ENCODE data around the gene SNCAIP.

Gene SNCAIP

GRCh38 chr5:122300374-122300773 is 11.7 kb upstream of the SNCAIP start:
- Mint-ChIP-seq H3K9me3 (peaks cover 0 to 3% of the 10 kb centered on the region in 2 donors), H3K36me3 (ENCODE audit: insufficient read depth) (no peaks in the 10 kb centered on the region), H3K27me3 (no peaks in the 10 kb centered on the region), H3K4me3 (no peak overlapping the region), H3K4me1 (ENCODE audit: low read depth in 2 of 2) (no peaks in the 10 kb centered on the region), H3K27ac (no peak overlapping the region)
- no peak for ATAC-seq (replicated peaks)
- DNase-seq = no peak

DNA sequence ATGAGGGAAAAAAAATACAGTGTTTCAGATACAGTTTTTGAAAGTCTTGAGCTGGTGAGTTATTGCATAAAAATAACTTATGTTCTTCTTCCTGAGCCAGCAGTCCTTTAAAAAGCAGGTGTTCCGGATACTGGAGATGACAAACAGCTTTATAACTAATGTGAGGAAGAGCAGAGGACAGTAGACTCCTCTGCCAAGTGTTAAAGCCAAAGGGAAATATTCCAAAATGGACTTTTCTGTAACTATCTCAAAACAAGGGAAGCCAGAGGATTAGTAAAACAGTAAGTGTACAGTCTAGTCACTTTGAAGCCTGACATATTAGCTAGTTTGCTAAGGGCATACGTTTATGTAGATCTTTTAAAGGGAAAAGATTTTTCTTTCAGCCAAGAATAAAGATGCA is 11.0 kb upstream of the SNCAIP start:
- Mint-ChIP-seq H3K36me3 (ENCODE audit: insufficient read depth) (no peaks in the 10 kb centered on the region), H3K9me3 (peaks cover 2 to 3% of the 10 kb centered on the region in 2 donors), H3K4me3 (no peak overlapping the region), H3K4me1 (ENCODE audit: low read depth in 2 of 2) (no peaks in the 10 kb centered on the region), H3K27me3 (no peaks in the 10 kb centered on the region), H3K27ac (no peak overlapping the region)
- ATAC-seq (replicated peaks) (no peak), DNase-seq (no peak)

DNA sequence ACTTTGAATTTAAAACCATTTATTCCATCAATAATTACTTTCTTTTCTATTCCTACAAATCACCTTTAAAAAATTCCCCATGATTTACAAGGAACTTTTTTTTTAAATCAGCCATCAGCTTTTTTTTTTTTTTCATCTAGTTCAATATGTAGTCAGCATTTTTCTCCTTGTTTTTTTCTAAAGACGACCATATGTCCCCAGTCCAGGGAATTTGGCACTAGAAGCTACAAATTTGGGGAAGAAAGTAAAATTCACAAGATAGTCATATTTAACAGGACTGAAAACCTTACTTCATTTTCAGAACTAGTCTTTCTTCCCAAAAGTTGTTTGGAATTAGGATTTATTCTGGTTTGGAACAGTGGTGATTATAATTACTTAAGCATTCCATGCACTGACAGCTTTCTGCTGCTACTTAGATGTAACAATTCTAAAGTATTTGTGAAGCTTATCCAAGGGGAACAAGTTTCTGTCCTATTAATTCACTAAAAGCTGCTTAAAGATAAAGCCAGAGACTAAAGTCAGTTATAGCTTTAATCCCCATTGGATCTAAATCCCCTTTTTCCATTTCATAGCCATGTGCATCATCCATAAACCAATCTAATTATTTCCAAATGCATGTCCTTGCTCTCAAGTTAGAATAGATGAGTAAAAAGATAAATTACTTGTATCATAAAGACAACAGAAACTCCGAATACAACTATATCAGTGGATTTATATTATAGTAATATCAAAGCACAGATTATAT is 7.4 kb upstream of the SNCAIP start:
- no peak for ATAC-seq (replicated peaks)
- peaks cover 6 to 8% of the 10 kb centered on the region in 2 donors for H3K9me3 Mint-ChIP-seq
- H3K4me1 Mint-ChIP-seq (ENCODE audit: low read depth in 2 of 2) = no peaks in the 10 kb centered on the region
- no peaks in the 10 kb centered on the region for H3K36me3 Mint-ChIP-seq (ENCODE audit: insufficient read depth)
- no peak overlapping the region for H3K4me3 Mint-ChIP-seq
- H3K27me3 Mint-ChIP-seq = peaks cover 0 to 5% of the 10 kb centered on the region in 2 donors
- DNase-seq = no peak
- no peak overlapping the region for H3K27ac Mint-ChIP-seq

DNA sequence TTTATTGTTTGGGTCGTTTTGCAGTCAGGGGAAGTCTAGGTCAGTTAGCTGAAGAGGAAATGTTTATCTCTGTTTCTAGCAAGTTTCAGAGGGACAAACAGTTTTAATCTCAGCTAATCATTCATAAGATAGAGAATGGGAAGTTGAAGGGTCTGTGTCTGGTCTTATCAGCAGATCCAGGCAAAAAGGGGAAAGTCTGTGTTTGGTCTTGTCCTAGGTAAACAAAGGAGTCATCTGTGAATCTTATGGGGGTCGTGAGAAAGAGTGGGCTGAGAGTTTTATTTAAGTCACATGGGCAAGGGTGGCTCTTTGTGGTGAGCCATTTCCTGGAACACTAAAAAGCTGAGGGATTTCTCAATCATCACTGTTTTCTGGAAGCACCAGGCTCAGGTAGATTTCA is 5.6 kb upstream of the SNCAIP start:
- Mint-ChIP-seq H3K4me3 (no peak overlapping the region), H3K27me3 (peaks cover 17 to 23% of the 10 kb centered on the region in 2 donors), H3K4me1 (ENCODE audit: low read depth in 2 of 2) (no peaks in the 10 kb centered on the region), H3K9me3 (peaks cover 6 to 8% of the 10 kb centered on the region in 2 donors), H3K27ac (no peak overlapping the region), H3K36me3 (ENCODE audit: insufficient read depth) (no peaks in the 10 kb centered on the region)
- DNase-seq (no peak), ATAC-seq (replicated peaks) (no peak)

DNA sequence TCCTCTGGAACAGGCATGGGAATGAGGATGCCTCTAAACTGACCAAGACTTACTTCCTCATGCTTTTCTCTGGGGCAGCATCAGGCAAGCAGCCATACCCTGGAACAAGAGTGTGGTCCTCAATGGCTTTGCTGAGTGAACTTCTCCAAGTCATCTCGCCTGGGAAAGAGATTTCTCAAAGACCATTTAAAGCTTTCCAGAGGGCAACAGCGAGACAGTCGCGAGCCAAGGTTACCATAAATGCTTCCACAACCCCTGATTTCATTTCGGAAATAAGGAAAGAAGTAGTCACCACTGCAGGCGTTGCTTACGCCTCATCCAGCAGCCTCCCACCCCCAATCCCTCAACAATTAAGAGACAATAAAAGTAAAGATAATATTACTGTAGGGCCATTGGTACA is 1.1 kb upstream of the SNCAIP start:
- Mint-ChIP-seq H3K36me3 (ENCODE audit: insufficient read depth) (no peaks in the 10 kb centered on the region), H3K4me1 (ENCODE audit: low read depth in 2 of 2) (no peaks in the 10 kb centered on the region), H3K4me3 (no peak overlapping the region), H3K27me3 (peaks cover 34 to 46% of the 10 kb centered on the region in 2 donors), H3K9me3 (peaks cover 3 to 7% of the 10 kb centered on the region in 2 donors), H3K27ac (no peak overlapping the region)
- no peak for DNase-seq
- no peak for ATAC-seq (replicated peaks)

- Mint-ChIP-seq H3K4me1 (ENCODE audit: low read depth in 2 of 2) (no peaks in the 10 kb centered on the region), H3K9me3 (peaks cover 0 to under 1% of the 10 kb centered on the region in 2 donors), H3K27me3 (peaks cover 34 to 46% of the 10 kb centered on the region in 2 donors), H3K27ac (no peak overlapping the region), H3K4me3 (no peak overlapping the region), H3K36me3 (ENCODE audit: insufficient read depth) (no peaks in the 10 kb centered on the region)
- no peak for ATAC-seq (replicated peaks)
- DNase-seq = no peak
These were observed 508 bp upstream of the SNCAIP start for GRCh38 chr5:122311497-122311960.

DNA sequence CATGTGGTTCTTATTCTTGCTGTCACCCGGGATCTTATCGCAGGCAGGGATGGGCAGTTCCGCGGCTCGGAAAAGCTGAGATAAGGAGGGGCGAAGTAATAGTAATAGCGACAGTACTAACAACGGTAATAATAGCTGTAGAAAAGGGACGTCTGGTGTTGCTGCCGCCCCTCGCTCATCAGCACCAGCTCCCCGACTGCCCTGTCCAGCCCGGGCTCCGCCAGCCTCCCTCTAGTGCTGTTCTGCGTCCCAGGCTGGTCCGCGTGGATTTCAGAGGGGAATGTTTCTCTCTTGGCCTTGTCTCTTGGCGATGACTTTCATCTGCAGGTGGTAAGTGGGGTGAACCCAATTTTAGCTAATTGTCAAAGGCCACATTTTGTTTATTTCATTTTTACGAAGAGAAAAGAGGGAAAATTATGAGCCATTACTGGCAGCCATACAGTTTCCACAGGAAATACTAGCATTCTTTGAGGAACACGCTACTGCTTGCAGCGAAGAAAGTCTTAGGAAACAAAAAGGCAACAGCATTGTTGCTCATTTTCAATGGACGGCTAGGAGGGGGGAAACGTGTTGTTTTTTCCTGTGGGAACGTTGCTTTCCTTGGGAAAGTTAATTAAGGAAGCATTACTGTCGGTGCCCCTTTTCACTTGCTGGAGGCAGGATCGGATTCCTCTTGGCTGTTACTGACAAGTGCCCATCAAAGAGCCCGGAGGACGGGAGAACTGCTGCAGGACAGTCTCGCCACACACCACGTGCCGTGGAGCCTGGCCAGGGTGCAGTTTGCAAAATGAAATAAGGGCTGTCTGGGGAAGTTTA is 762 bp downstream of the SNCAIP start:
- Mint-ChIP-seq H3K9me3 (no peaks in the 10 kb centered on the region), H3K4me3 (no peak overlapping the region), H3K27me3 (peaks cover 34 to 46% of the 10 kb centered on the region in 2 donors), H3K27ac (no peak overlapping the region), H3K4me1 (ENCODE audit: low read depth in 2 of 2) (no peaks in the 10 kb centered on the region), H3K36me3 (ENCODE audit: insufficient read depth) (no peaks in the 10 kb centered on the region)
- no peak for ATAC-seq (replicated peaks)
- DNase-seq = no peak

GRCh38 chr5:122314036-122314435 is 2.0 kb downstream of the SNCAIP start:
- no peak for ATAC-seq (replicated peaks)
- DNase-seq = no peak
- Mint-ChIP-seq H3K4me1 (ENCODE audit: low read depth in 2 of 2) (no peaks in the 10 kb centered on the region), H3K27me3 (peaks cover 34 to 46% of the 10 kb centered on the region in 2 donors), H3K36me3 (ENCODE audit: insufficient read depth) (no peaks in the 10 kb centered on the region), H3K9me3 (no peaks in the 10 kb centered on the region), H3K27ac (no peak overlapping the region), H3K4me3 (no peak overlapping the region)

GRCh38 chr5:122315521-122315920 is 3.5 kb downstream of the SNCAIP start:
- Mint-ChIP-seq H3K27ac (no peak overlapping the region), H3K27me3 (peaks cover 27 to 32% of the 10 kb centered on the region in 2 donors), H3K36me3 (ENCODE audit: insufficient read depth) (no peaks in the 10 kb centered on the region), H3K4me3 (no peak overlapping the region), H3K9me3 (no peaks in the 10 kb centered on the region), H3K4me1 (ENCODE audit: low read depth in 2 of 2) (no peaks in the 10 kb centered on the region)
- ATAC-seq (replicated peaks) (no peak), DNase-seq (no peak)

DNA sequence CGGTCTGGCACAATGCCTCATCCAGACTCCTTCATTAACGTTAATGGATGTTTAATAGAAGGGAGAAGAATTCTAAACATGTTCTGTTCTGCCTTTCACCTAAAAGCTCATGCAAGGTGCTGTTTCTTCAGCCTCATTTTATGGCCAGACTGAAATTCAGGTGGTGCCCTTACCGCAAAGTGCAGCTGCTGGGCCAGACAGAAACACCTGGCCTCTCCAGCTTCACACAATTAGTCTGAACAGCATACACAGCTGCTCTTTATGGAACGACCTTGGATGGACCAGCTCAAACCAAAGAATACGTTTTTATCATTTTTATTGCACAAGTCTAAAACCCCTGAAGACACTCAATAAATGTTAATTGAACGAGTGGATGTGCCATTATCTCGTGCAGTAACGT is 4.6 kb downstream of the SNCAIP start:
- DNase-seq = no peak
- no peaks in the 10 kb centered on the region for H3K9me3 Mint-ChIP-seq
- peaks cover 17 to 27% of the 10 kb centered on the region in 2 donors for H3K27me3 Mint-ChIP-seq
- no peaks in the 10 kb centered on the region for H3K4me1 Mint-ChIP-seq (ENCODE audit: low read depth in 2 of 2)
- H3K36me3 Mint-ChIP-seq (ENCODE audit: insufficient read depth) = no peaks in the 10 kb centered on the region
- no peak for ATAC-seq (replicated peaks)
- no peak overlapping the region for H3K27ac Mint-ChIP-seq
- H3K4me3 Mint-ChIP-seq = no peak overlapping the region

DNA sequence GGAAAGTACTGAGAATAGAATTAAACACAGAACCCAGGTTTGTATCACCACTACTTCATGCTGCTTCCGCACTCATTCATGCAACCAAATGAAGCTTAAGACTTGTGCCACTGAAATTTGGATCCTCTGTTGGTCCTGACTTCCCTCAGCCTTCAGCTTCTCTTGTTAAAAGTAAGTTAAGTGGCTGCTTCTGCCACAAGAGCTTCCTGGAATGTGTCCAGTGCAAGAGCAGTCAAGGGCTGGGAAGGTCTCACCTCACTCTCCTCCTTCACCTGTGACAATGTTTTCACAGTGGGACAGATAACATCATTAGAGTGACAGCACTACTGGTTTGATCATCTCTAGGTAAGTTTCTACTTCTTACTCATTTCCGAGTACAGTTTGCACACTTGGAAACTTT is 7.9 kb downstream of the SNCAIP start:
- Mint-ChIP-seq H3K9me3 (no peaks in the 10 kb centered on the region), H3K27me3 (peaks cover 0 to 7% of the 10 kb centered on the region in 2 donors), H3K27ac (no peak overlapping the region), H3K4me1 (ENCODE audit: low read depth in 2 of 2) (no peaks in the 10 kb centered on the region), H3K4me3 (no peak overlapping the region), H3K36me3 (ENCODE audit: insufficient read depth) (no peaks in the 10 kb centered on the region)
- no peak for DNase-seq
- ATAC-seq (replicated peaks) = no peak

- peaks cover 0 to 7% of the 10 kb centered on the region in 2 donors for H3K27me3 Mint-ChIP-seq
These were observed 9.9 kb downstream of the SNCAIP start for GRCh38 chr5:122321921-122322320.

GRCh38 chr5:122322801-122323548 is 10.9 kb downstream of the SNCAIP start:
- no peak for ATAC-seq (replicated peaks)
- Mint-ChIP-seq H3K9me3 (no peaks in the 10 kb centered on the region), H3K4me3 (no peak overlapping the region), H3K27me3 (peaks cover 0 to 7% of the 10 kb centered on the region in 2 donors), H3K27ac (no peak overlapping the region), H3K4me1 (ENCODE audit: low read depth in 2 of 2) (no peaks in the 10 kb centered on the region), H3K36me3 (ENCODE audit: insufficient read depth) (no peaks in the 10 kb centered on the region)
- no peak for DNase-seq

More at GRCh38 chr5:122321921-122322320, 9.9 kb downstream of the SNCAIP start:
- DNase-seq (no peak), ATAC-seq (replicated peaks) (no peak)
- Mint-ChIP-seq H3K9me3 (no peaks in the 10 kb centered on the region), H3K27ac (no peak overlapping the region), H3K4me1 (ENCODE audit: low read depth in 2 of 2) (no peaks in the 10 kb centered on the region), H3K36me3 (ENCODE audit: insufficient read depth) (no peaks in the 10 kb centered on the region), H3K4me3 (no peak overlapping the region)
